ENCODE results near the gene SNAI1. TPM values are rescaled to one million over a fixed set of nuclear protein-coding genes. Genes with fewer than 3 reads are reported as not detected.

Gene SNAI1
- total RNA-seq, 1 experiment from 2014 or later, result 5.4 TPM

DNA sequence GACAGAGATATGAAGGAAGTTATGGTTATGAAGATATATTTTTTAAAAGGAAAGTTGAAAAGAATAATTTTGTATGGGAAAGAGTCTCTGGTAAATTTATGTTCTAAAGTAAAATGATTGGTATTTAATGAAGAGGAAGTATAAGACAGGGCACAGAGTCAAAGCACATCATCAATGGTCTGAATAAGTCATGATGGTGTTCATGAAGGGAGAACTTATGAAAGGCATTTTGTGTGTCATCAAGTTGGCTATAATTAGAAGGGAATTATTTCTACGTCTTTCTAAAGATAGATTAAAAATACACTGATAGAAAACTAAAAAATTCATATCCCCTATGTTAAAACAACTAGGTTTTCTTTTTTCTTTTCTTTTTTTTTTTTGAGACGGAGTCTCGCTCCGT lies 21.4 kb upstream of the SNAI1 start:
- no TSS peak for BruUV-seq (replicated peaks)
- H2AFZ ChIP-seq (ENCODE audit: low read length), result no peak overlapping the region
- no peak for TF ChIP-seq EZH2 (IDR thresholded peaks at IDR 0.05; ENCODE audit: low read length, unreplicated experiment)
- TF ChIP-seq, protein P1, sequence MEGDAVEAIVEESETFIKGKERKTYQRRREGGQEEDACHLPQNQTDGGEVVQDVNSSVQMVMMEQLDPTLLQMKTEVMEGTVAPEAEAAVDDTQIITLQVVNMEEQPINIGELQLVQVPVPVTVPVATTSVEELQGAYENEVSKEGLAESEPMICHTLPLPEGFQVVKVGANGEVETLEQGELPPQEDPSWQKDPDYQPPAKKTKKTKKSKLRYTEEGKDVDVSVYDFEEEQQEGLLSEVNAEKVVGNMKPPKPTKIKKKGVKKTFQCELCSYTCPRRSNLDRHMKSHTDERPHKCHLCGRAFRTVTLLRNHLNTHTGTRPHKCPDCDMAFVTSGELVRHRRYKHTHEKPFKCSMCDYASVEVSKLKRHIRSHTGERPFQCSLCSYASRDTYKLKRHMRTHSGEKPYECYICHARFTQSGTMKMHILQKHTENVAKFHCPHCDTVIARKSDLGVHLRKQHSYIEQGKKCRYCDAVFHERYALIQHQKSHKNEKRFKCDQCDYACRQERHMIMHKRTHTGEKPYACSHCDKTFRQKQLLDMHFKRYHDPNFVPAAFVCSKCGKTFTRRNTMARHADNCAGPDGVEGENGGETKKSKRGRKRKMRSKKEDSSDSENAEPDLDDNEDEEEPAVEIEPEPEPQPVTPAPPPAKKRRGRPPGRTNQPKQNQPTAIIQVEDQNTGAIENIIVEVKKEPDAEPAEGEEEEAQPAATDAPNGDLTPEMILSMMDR (conservative IDR thresholded peaks at IDR 0.05; ENCODE audit: low read depth, low read length), result no peak
- TF ChIP-seq EZH2phosphoT487 (IDR thresholded peaks at IDR 0.05; ENCODE audit: borderline replicate concordance, low read length), result no peak
- no peak overlapping the region for H3K4me3 ChIP-seq (ENCODE audit: low read length)
- H3K27me3 ChIP-seq (ENCODE audit: low read length), result no peaks in the 10 kb centered on the region
- peaks cover 8% of the 10 kb centered on the region; the same call in 1 of the 2 replicates for H3K36me3 ChIP-seq (ENCODE audit: low read depth, low read length)
- intact Hi-C loops (cut with micrococcal nuclease), result no loop called here
- no peak overlapping the region for H3K27ac ChIP-seq (ENCODE audit: low read length)
- H3K9ac ChIP-seq (ENCODE audit: low read length), result no peak overlapping the region
- ATAC-seq, result no peak
- POLR2A ChIA-PET (ENCODE audit: unreplicated experiment), result no interaction called here
- no peaks in the 10 kb centered on the region for H3K9me2 ChIP-seq (replicated peaks; ENCODE audit: low read length)
- H3F3A ChIP-seq (ENCODE audit: low read length, unreplicated experiment), result no peaks in the 10 kb centered on the region
- H3K9me3 ChIP-seq (ENCODE audit: low read length), result no peaks in the 10 kb centered on the region
- DNase-seq, result no peak
- CTCF ChIA-PET, result no interaction called here
- 0 out of 2 replicates have a peak, but pooled peaks cover 8% of the 10 kb centered on the region for H3K4me1 ChIP-seq (ENCODE audit: insufficient read depth, low read length)
- H3K4me2 ChIP-seq (ENCODE audit: low read length), result no peak overlapping the region
- H3K79me2 ChIP-seq (ENCODE audit: low read length), result no peaks in the 10 kb centered on the region
- H4K20me1 ChIP-seq (ENCODE audit: low read length), result no peaks in the 10 kb centered on the region

DNA sequence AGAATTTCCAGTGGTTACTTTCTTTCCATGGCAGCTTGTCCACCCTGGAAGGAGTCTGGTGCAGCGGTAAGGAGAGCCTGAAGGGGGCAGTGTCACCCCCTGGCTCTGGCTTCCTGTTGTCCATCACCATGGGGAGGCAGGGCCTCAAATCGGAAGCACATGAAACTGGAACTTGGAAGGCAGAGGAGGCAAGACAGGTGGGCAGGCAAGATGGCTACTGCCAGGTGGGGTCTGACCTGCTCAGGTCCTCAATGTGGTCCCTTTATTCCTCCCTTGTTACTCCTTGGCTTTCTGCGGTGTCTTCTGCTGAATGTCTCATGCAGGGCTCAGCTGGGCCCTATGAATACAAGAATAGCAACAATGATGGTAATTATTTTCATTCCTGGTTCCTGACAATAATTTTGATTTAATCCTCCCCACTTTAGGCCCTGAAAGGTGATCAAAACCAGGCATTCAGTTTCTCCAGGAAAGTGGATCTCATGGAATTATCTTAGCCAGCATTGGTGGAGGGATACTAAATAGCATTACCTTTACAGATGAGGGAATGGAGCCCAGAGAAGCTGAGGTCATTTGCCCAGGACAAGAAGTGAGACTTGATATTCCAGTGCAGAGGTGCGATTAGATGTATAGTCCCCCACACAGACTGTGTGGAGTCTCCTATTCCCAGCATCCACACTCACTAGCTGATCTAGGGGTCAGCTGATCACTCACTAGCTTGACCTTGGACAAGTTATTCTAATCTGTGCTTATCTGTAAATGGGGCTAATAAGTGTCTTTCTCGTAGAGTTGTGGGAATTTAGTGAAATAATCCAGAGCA lies 17.6 kb upstream of the SNAI1 start:
- Histone ChIP-seq H3K4me2 (ENCODE audit: low read length) (no peak overlapping the region), H4K20me1 (ENCODE audit: low read length) (no peaks in the 10 kb centered on the region), H3K27ac (ENCODE audit: low read length) (no peak overlapping the region), H3K79me2 (ENCODE audit: low read length) (no peaks in the 10 kb centered on the region), H3K9ac (ENCODE audit: low read length) (no peak overlapping the region), H3K36me3 (ENCODE audit: low read depth, low read length) (no peaks in the 10 kb centered on the region), H2AFZ (ENCODE audit: low read length) (no peak overlapping the region), H3K4me3 (ENCODE audit: low read length) (no peak overlapping the region), H3F3A (ENCODE audit: low read length, unreplicated experiment) (no peaks in the 10 kb centered on the region), H3K9me3 (ENCODE audit: low read length) (no peaks in the 10 kb centered on the region), H3K4me1 (ENCODE audit: insufficient read depth, low read length) (peaks cover 30% of the 10 kb centered on the region), H3K9me2 (replicated peaks; ENCODE audit: low read length) (no peaks in the 10 kb centered on the region), H3K27me3 (ENCODE audit: low read length) (no peaks in the 10 kb centered on the region)
- ATAC-seq (no peak), DNase-seq (peak; percentile 69)
- ChIA-PET CTCF (interaction anchor here (0.6 kb wide), 1 partner anchor 72 kb away, joined by 3 read pairs; no protein-coding TSS in a partner anchor), POLR2A (ENCODE audit: unreplicated experiment) (no interaction called here)
- BruUV-seq (replicated peaks), result no TSS peak
- TF ChIP-seq, protein P1 (conservative IDR thresholded peaks at IDR 0.05; ENCODE audit: low read depth, low read length), result peak; percentile 88
- TF ChIP-seq EZH2 (IDR thresholded peaks at IDR 0.05; ENCODE audit: low read length, unreplicated experiment) (no peak), EZH2phosphoT487 (IDR thresholded peaks at IDR 0.05; ENCODE audit: borderline replicate concordance, low read length) (no peak)
- intact Hi-C loops (cut with micrococcal nuclease), result no loop called here

DNA sequence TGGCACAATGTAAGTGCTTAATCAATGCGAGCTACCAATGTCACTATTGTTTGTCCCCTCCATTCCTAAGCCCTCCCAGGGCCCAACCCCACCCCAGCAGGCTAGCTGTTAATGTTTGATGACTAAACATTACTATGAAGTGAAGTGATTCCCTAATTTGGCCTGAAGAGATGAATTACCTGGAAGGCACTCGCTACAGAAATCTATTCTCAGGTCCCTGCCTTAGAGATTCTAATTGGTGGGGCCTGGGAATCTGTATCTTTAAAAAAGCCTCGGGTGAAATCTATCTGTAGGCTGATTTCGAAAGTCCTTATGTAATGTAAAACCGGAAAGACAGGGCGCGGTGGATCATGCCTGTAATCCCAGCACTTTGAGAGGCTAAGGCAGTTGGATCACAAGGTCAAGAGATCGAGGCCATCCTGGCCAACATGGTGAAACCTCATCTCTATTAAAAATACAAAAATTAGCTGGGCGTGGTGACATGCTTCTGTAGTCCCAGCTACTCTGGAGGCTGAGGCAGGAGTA lies 16.9 kb upstream of the SNAI1 start:
- no peak overlapping the region for H2AFZ ChIP-seq (ENCODE audit: low read length)
- BruUV-seq (replicated peaks), result no TSS peak
- no peak overlapping the region for H3K9ac ChIP-seq (ENCODE audit: low read length)
- H3K27ac ChIP-seq (ENCODE audit: low read length), result no peak overlapping the region
- POLR2A ChIA-PET (ENCODE audit: unreplicated experiment), result no interaction called here
- no peak overlapping the region for H3K4me2 ChIP-seq (ENCODE audit: low read length)
- H3K9me2 ChIP-seq (replicated peaks; ENCODE audit: low read length), result no peaks in the 10 kb centered on the region
- intact Hi-C loops (cut with micrococcal nuclease), result no loop called here
- no peaks in the 10 kb centered on the region for H3K36me3 ChIP-seq (ENCODE audit: low read depth, low read length)
- no peak for TF ChIP-seq EZH2phosphoT487 (IDR thresholded peaks at IDR 0.05; ENCODE audit: borderline replicate concordance, low read length)
- TF ChIP-seq, protein P1 (conservative IDR thresholded peaks at IDR 0.05; ENCODE audit: low read depth, low read length), result no peak
- TF ChIP-seq EZH2 (IDR thresholded peaks at IDR 0.05; ENCODE audit: low read length, unreplicated experiment), result no peak
- peak; percentile 33 for DNase-seq
- CTCF ChIA-PET, result interaction anchor here (1.5 kb wide), 1 partner anchor 106 kb away, joined by 4 read pairs; no protein-coding TSS in a partner anchor
- no peaks in the 10 kb centered on the region for H4K20me1 ChIP-seq (ENCODE audit: low read length)
- no peak overlapping the region for H3K4me3 ChIP-seq (ENCODE audit: low read length)
- H3K4me1 ChIP-seq (ENCODE audit: insufficient read depth, low read length), result peaks cover 35% of the 10 kb centered on the region
- H3K27me3 ChIP-seq (ENCODE audit: low read length), result no peaks in the 10 kb centered on the region
- ATAC-seq, result no peak
- H3K9me3 ChIP-seq (ENCODE audit: low read length), result no peaks in the 10 kb centered on the region
- no peaks in the 10 kb centered on the region for H3K79me2 ChIP-seq (ENCODE audit: low read length)
- no peaks in the 10 kb centered on the region for H3F3A ChIP-seq (ENCODE audit: low read length, unreplicated experiment)
